ENCODE results near the gene CA12.
"Not testable (repeated sequence)": the region's sequence is repeated elsewhere in the genome, so short reads cannot be mapped to it uniquely, and the experiment has no call there.

Gene CA12

DNA sequence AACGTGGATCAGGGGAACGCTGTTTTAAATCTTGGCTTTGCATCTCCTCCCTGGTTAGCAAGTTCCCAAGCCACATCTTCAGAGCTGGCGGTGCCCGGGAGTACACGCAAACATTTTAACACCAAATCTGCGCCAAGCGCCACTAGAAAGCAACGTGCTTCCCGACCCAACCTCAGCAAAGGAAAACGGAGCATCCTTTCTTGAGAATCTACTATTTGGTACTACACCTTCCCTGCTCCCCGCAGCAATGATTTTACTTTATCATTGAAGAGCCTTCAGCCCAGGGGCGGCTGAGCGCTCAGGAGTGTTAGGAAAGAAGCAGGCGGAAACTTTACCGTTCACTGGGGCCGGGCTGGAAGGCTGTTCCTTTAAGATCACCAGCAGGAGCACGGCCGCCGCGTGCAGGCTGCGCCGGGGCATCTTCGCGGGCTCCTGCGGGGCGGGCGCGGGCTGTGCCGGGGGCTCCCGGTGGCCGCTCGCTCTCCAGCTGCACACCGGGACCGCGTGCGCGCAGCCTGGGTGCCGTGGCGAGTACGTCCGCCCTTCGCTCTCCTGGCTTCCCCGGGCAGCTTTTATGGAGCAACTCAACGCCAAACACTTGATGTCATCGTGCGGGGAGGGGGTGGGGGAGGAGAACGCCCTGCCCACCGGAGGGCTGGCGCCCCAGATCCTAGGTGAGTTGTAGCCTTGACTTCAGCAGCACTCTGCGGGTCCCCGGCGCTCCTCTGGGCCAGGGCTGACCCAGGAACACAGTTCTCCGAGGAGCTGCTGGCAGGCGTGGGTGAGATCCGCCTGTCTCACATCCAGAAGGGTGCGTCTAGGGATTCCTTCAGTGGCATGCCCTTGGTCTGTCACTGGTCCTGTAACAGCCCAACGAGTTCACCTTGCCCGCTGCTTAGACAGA lies at the start of gene CA12:
CA12 (minus strand) TSS at position 546 of the 904 bp plus-strand sequence; CDS start at position 420, 126 bp downstream.
- DNase-seq = peak in 1 of 2 experiments; percentile 23

DNA sequence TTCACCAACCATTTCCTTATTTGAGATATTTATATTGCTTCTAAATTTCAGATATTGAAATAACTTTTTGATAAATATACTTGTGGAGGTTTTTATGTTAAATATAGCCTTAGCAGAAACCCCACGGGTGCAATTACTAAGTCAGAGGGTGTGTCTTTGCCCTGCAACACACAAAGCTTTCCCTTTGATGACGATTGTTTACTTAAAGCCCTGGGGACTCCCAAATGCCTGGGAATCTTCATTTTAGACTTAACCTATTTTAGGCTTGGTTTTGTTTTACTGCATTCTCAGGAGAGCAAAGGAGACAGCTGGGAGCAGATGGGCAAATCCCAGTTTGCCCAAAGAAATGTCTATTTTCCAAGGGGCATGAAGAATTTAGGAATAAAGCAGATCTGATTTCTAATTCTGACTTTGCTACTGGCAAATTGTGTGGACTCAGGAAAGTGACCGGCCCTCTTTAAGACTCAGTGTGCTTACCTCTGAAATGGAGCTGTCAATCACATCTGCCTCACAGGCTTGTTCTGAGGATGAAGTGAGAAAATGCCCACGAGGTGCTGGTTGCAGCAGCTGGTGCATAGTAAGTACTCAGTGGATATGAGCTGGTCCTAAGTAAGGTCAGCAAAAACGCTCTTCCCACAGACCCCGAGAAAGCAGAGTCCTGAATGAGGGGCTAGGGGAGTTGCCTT lies 49.3 kb upstream of the CA12 start:
- DNase-seq = no peak

DNA sequence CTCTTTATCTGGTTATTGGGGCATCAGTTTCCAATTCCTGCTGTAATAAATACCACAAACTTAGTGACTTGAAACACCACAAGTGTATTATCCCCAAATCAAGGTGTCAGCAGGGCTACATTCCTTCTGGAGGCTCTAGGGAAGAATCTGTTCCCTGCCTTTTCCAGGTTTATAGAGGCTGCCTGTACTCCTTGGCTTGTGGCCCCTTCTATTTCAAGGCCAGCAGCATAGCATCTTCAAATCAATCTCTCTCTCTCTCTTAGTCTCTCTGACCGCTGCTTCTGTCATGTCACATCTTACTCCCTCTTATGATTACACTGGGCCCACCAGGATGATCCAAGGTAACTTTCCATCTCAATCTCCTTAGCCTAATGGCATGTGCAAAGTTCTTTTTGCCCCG lies 44.9 kb upstream of the CA12 start:
- no peak for DNase-seq

GRCh38 chr15:63425426-63425985 lies 43.9 kb upstream of the CA12 start:
- DNase-seq = no peak

DNA sequence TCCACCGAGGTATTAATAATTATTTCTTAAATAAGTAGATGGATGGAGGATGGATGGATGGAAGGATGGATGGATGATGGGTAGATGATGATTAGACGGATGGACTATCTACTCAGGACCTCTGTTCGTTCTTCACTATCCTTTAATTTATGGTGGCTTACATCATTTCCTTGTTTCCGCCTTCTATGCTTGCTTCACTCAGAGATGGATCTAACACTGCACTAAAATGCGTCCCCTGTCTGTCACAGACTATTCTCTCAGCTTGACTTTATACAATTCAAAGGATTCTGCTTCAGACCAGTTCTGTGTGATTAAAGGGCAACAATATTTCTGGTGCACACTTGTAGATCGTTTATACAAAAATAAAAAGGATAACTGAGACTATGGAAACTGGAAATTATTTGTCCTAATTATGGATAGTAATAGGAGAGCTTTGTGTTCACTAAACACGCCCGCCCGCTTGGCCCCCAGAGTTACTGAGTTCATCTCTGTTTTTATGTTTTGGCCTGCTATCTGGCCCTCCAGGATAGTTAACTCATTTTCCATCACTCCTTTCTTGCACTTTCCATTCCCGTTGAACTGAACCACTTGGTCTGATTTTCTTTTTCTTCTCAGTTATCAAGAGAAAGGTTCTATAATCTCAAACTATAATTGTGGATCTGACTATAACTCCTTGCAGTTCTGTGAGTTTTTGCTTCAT lies 41.4 kb upstream of the CA12 start:
- DNase-seq = no peak

DNA sequence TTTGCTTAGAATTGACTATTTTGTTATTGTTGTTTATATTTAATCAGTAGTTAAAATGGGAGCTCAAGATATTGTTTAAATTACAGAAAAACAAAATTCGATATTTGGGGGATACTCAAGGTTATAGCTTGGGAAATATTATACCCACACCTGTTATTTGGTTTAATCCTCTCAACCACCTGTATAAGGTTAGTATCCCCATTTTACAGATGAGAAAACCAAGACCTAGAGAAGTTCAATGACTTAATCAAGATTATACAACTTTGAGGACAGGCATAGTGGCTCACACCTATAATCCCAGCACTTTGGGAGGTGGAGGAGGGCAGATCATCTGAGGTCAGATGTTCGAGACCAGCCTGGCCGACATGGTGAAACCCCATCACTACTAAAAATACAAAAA lies 39.8 kb upstream of the CA12 start:
- DNase-seq = no peak

DNA sequence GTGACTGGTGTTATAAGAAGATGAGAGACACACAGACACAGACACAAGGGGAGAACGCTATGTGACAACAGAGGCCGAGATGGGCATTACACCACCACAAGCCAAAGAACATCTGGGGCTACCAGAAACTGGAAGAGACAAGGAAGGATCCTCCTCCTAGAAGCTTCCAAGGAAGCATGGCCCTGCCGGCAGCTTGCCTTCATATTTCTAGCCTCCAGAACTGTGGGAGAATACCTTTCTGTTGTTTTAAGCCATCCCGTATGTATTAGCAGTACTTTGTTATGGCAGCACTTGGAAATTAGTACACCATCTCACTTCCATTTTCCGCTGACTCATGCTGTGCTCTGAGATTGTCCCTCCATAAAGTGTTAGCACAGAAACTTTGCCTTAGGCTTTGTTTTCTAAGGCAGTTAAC lies 38.7 kb upstream of the CA12 start:
- peak in 1 of 2 experiments; percentile 10 for DNase-seq

- no peak for DNase-seq
Measured at GRCh38 chr15:63418811-63419210, 37.2 kb upstream of the CA12 start.

DNA sequence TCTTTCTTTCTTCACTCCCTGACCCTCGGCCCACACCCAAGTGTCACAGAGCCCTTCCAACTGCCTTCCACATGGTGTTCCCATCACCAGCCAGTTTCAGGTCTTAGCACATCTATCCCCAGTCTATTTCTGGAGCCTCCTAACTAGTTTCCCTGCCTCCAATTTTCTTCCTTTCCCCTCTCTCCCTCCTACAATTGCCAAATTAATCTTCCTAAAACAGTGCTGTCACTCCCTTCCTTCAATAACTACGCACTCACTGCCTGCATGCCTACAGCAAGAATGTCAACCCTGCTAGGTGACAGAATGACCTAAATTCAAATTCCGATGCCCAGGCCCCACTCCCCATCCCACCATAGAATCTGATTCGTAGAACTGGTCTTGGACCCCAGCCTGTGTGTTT lies 36.1 kb upstream of the CA12 start:
- no peak for DNase-seq

DNA sequence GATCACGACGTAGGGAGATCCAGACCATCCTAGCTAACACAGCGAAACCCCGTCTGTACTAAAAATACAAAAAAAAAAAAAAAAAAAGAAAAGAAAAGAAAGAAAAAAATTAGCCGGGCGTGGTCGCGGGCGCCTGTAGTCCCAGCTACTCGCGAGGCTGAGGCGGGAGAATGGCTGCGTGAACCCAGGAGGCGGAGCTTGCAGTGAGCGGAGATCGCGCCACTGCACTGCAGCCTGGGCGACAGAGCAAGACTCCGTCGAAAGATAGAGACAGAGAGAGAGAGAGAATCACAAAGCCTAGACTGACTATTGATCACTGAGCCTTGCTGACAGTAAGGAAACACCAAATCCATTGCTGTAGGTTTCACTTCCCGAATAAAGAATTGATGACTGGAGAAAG lies 35.6 kb upstream of the CA12 start:
- DNase-seq = not testable (repeated sequence)

DNA sequence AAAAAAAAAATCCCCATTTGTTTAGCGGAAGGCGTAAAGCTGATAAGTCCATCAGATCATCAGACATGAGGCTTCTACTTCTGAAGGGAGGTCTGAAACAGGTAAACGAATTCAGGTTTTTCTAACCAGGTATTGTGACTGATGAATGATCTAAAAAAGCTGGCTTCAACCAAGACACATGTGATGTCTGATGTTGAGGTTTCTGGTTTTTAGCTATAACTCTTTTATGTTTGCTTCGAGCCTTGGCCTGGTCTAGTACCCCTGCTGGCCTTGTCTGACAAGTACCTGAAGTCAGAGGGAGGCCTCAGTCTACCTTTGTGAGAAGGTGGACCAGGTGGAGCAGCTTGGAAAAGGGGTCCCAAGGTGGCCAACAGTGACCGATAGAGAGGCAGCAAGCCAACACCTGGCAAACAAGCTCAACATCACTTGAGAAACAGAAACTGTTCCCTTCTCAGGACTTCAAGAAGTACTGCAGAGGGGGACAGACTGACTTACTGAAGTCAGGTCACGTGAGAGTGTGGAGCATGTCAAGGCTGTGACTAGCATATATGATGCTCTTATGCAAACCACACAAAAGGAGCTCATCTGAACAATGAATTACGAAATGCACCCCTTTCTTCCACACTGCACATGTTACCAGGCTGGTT lies 33.0 kb upstream of the CA12 start:
- no peak for DNase-seq

DNA sequence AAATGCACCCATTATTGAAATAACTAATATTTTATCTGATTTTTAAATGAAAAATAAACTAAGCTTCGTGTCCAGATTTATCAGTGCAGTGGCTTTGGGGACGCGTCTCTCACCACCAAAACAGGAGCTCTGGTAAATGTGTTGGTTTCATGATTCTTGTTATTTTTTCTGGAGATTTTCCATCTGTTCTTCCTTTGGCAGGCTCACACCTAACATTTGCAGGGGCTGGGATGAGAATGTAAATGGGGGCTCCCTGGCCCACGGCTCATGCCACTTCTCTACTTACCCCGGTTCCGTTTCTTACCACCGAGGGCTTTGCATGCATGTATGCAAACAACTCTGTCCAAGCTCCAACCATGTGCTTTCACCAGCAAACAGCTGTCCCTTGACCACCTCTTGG lies 30.9 kb upstream of the CA12 start:
- no peak for DNase-seq

DNA sequence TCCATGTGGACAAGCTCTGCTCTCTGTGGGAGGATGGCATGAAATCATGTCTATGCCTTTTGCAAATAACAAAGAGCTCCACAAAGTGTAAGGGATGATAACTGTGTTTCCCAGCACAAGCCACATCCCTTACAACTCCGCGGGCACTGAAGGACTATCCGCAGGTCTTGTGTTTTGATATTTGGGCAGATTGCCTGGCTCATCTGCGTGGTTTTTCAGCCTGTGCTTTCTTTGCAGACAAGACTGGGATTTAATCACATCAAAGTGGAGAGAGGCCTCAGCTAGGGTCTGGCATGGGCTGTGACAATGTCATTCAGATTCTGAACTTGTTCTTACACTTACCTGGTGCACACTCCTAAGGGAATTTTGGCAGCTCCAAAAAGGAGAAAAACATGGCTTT lies 30.2 kb upstream of the CA12 start:
- DNase-seq = no peak

GRCh38 chr15:63409179-63409578 lies 27.5 kb upstream of the CA12 start:
- no peak for DNase-seq

DNA sequence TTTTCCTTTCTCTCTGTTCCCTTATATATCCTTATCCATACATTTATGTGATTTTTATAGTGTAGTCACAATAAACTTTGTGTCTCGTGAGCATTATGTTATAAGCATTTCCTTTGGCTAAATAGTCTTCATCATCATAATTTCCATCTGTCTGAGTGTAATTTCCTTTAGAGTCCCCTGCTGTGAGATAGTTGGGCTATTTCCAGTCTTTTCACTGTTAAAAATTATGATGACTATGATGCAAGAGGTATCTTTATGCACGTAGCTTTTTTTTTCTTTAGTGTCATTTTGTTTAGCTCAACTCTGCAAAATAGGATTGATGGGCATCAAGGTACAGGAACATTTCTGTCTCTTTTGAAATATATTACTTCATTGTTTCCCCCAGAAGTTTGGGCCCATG lies 26.9 kb upstream of the CA12 start:
- no peak for DNase-seq

DNA sequence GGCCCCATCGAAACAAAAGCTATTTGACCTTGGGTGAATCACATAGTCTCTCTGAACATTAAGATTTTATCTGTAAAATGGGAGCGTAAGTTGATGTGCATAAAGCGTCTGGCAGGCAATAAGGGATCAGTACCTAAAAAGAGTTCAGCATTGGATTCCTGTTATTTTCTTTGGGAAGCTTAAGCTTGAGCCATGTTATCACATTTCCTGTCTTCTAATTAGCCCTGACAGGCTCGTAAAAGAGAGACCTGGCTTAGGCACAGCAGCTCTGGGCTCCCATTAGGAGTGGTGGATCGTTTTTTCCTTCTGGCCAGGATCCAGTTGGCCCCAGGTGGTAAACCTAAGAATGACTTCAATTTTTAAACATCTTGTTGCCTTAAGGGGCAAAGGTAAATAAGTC lies 26.0 kb upstream of the CA12 start:
- no peak for DNase-seq

GRCh38 chr15:63405683-63406390 lies 24.2 kb upstream of the CA12 start:
- DNase-seq = no peak

GRCh38 chr15:63405159-63405558 lies 23.5 kb upstream of the CA12 start:
- DNase-seq = no peak

DNA sequence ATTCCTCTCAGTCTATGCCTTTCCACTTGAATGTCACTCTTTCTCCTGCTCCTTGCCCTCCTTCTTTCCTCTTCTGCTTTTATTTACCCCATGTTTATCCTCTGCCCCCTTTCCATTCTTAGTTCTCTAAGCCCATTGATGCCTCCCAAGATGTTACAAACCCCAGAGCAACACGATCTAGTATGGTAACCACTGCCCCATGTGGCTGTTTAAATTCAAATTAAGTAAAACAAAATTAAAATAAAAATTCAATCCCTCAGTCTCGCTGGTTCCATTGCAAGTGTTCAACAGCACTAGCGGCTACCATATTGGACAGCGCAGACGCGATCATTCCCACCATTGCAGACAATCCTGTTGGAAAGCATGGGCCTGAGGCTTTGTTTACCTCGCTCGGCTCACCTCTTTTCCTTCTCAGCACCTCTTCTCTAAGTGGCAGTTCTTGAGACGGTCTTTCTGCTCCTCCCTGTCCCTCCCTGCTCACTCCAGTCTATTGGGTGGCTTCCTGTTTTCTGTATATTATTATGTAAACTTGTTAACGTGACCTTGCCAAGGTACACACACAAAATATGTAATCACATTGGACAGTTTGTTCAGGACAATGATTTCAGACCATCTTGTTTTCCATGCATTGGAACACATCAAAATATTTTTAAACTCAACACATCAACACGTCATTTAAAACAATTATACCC lies 21.8 kb upstream of the CA12 start:
- DNase-seq = no peak

GRCh38 chr15:63402498-63403253 lies 21.0 kb upstream of the CA12 start:
- peak; percentile 62 to 78 for DNase-seq

Measured in Kasumi-1 (cell line).